ENCODE data around the gene S100A5.

The S100A5 gene

GRCh38 chr1:153494976-153495535 is 45.7 kb downstream of the S100A5 start (continued):
- TF ChIP-seq BCL11A (tag by site-specific recombination; IDR thresholded peaks at IDR 0.05; ENCODE audit: low read depth): no peak
- TF ChIP-seq KLF16 (tag by site-specific recombination; IDR thresholded peaks at IDR 0.05): peak; percentile 69; the same call in 1 of the 2 replicates
- TF ChIP-seq, protein P1, sequence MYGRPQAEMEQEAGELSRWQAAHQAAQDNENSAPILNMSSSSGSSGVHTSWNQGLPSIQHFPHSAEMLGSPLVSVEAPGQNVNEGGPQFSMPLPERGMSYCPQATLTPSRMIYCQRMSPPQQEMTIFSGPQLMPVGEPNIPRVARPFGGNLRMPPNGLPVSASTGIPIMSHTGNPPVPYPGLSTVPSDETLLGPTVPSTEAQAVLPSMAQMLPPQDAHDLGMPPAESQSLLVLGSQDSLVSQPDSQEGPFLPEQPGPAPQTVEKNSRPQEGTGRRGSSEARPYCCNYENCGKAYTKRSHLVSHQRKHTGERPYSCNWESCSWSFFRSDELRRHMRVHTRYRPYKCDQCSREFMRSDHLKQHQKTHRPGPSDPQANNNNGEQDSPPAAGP (tag by site-specific recombination; IDR thresholded peaks at IDR 0.05): peak; percentile 47; the same call in 1 of the 2 replicates
- 0 out of 2 replicates have a peak, but pooled peaks have one; percentile 29 for TF ChIP-seq ZNF324 (tag by site-specific recombination; IDR thresholded peaks at IDR 0.05)
- TF ChIP-seq ZNF174 (tag by site-specific recombination; IDR thresholded peaks at IDR 0.05): no peak
- no peak for TF ChIP-seq SCRT1 (tag by site-specific recombination; IDR thresholded peaks at IDR 0.05; ENCODE audit: borderline replicate concordance)
- TF ChIP-seq ZBTB1 (tag by site-specific recombination; IDR thresholded peaks at IDR 0.05): no peak
- peak; percentile 97 for TF ChIP-seq ZNF654 (tag by site-specific recombination; IDR thresholded peaks at IDR 0.05; ENCODE audit: low read depth)
- TF ChIP-seq OVOL3 (tag by site-specific recombination; IDR thresholded peaks at IDR 0.05): no peak
- TF ChIP-seq, protein P2, sequence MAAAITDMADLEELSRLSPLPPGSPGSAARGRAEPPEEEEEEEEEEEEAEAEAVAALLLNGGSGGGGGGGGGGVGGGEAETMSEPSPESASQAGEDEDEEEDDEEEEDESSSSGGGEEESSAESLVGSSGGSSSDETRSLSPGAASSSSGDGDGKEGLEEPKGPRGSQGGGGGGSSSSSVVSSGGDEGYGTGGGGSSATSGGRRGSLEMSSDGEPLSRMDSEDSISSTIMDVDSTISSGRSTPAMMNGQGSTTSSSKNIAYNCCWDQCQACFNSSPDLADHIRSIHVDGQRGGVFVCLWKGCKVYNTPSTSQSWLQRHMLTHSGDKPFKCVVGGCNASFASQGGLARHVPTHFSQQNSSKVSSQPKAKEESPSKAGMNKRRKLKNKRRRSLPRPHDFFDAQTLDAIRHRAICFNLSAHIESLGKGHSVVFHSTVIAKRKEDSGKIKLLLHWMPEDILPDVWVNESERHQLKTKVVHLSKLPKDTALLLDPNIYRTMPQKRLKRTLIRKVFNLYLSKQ (tag by site-specific recombination; IDR thresholded peaks at IDR 0.05; ENCODE audit: borderline replicate concordance): no peak
- TF ChIP-seq ZNF621 (tag by site-specific recombination; IDR thresholded peaks at IDR 0.05): no peak
- no peak for TF ChIP-seq GLI4 (tag by site-specific recombination; IDR thresholded peaks at IDR 0.05)
- TF ChIP-seq ZNF366 (tag by site-specific recombination; conservative IDR thresholded peaks at IDR 0.05): peak; percentile 96
- TF ChIP-seq HOXD13 (CRISPR knock-in tag; IDR thresholded peaks at IDR 0.05; ENCODE audit: borderline replicate concordance): no peak
- no peak for TF ChIP-seq ZNF16 (tag by site-specific recombination; IDR thresholded peaks at IDR 0.05; ENCODE audit: low read depth)
- TF ChIP-seq, protein P3, sequence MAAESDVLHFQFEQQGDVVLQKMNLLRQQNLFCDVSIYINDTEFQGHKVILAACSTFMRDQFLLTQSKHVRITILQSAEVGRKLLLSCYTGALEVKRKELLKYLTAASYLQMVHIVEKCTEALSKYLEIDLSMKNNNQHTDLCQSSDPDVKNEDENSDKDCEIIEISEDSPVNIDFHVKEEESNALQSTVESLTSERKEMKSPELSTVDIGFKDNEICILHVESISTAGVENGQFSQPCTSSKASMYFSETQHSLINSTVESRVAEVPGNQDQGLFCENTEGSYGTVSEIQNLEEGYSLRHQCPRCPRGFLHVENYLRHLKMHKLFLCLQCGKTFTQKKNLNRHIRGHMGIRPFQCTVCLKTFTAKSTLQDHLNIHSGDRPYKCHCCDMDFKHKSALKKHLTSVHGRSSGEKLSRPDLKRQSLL (tag by site-specific recombination; IDR thresholded peaks at IDR 0.05): no peak
- no peak for TF ChIP-seq SETDB1 (IDR thresholded peaks at IDR 0.05; ENCODE audit: insufficient read length, low read length)
- TF ChIP-seq, protein P4, sequence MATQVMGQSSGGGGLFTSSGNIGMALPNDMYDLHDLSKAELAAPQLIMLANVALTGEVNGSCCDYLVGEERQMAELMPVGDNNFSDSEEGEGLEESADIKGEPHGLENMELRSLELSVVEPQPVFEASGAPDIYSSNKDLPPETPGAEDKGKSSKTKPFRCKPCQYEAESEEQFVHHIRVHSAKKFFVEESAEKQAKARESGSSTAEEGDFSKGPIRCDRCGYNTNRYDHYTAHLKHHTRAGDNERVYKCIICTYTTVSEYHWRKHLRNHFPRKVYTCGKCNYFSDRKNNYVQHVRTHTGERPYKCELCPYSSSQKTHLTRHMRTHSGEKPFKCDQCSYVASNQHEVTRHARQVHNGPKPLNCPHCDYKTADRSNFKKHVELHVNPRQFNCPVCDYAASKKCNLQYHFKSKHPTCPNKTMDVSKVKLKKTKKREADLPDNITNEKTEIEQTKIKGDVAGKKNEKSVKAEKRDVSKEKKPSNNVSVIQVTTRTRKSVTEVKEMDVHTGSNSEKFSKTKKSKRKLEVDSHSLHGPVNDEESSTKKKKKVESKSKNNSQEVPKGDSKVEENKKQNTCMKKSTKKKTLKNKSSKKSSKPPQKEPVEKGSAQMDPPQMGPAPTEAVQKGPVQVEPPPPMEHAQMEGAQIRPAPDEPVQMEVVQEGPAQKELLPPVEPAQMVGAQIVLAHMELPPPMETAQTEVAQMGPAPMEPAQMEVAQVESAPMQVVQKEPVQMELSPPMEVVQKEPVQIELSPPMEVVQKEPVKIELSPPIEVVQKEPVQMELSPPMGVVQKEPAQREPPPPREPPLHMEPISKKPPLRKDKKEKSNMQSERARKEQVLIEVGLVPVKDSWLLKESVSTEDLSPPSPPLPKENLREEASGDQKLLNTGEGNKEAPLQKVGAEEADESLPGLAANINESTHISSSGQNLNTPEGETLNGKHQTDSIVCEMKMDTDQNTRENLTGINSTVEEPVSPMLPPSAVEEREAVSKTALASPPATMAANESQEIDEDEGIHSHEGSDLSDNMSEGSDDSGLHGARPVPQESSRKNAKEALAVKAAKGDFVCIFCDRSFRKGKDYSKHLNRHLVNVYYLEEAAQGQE (tag by site-specific recombination; IDR thresholded peaks at IDR 0.05): no peak
- no peak for TF ChIP-seq ZNF155 (tag by site-specific recombination; IDR thresholded peaks at IDR 0.05)
- TF ChIP-seq ZNF2 (tag by site-specific recombination; IDR thresholded peaks at IDR 0.05): peak; percentile 69; the same call in 1 of the 2 replicates
- TF ChIP-seq ZNF645 (tag by site-specific recombination; IDR thresholded peaks at IDR 0.05): no peak
- TF ChIP-seq, protein P5, sequence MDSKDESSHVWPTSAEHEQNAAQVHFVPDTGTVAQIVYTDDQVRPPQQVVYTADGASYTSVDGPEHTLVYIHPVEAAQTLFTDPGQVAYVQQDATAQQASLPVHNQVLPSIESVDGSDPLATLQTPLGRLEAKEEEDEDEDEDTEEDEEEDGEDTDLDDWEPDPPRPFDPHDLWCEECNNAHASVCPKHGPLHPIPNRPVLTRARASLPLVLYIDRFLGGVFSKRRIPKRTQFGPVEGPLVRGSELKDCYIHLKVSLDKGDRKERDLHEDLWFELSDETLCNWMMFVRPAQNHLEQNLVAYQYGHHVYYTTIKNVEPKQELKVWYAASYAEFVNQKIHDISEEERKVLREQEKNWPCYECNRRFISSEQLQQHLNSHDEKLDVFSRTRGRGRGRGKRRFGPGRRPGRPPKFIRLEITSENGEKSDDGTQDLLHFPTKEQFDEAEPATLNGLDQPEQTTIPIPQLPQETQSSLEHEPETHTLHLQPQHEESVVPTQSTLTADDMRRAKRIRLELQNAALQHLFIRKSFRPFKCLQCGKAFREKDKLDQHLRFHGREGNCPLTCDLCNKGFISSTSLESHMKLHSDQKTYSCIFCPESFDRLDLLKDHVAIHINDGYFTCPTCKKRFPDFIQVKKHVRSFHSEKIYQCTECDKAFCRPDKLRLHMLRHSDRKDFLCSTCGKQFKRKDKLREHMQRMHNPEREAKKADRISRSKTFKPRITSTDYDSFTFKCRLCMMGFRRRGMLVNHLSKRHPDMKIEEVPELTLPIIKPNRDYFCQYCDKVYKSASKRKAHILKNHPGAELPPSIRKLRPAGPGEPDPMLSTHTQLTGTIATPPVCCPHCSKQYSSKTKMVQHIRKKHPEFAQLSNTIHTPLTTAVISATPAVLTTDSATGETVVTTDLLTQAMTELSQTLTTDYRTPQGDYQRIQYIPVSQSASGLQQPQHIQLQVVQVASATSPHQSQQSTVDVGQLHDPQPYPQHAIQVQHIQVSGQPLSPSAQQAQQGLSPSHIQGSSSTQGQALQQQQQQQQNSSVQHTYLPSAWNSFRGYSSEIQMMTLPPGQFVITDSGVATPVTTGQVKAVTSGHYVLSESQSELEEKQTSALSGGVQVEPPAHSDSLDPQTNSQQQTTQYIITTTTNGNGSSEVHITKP (tag by site-specific recombination; IDR thresholded peaks at IDR 0.05): peak; percentile 98
- no peak for TF ChIP-seq ZIC2 (tag by site-specific recombination; IDR thresholded peaks at IDR 0.05)
- TF ChIP-seq SP3 (tag by site-specific recombination; IDR thresholded peaks at IDR 0.05): peak; percentile 56
- 0 out of 2 replicates have a peak, but pooled peaks have one; percentile 35 for TF ChIP-seq ZNF501 (tag by site-specific recombination; IDR thresholded peaks at IDR 0.05)
- no peak for TF ChIP-seq RBAK (tag by site-specific recombination; IDR thresholded peaks at IDR 0.05)
- TF ChIP-seq HOXA7 (CRISPR knock-in tag; IDR thresholded peaks at IDR 0.05; ENCODE audit: borderline replicate concordance): no peak
- TF ChIP-seq ZNF394 (tag by site-specific recombination; IDR thresholded peaks at IDR 0.05; ENCODE audit: borderline replicate concordance): no peak
- no peak for TF ChIP-seq KLF7 (tag by site-specific recombination; IDR thresholded peaks at IDR 0.05; ENCODE audit: borderline replicate concordance)
